Thyroid gland (tissue), 4 donors: Measurements from ENCODE around the gene KREMEN1. TPM values are rescaled to one million over a fixed set of nuclear protein-coding genes. Genes with fewer than 3 reads are reported as not detected.

Source experiments
- DNase-seq, 2 donors: peaks; one replicate each; pipeline ENCODE4 v3.0.0-alpha.2; 2019
- H3K27ac ChIP-seq, 3 donors: fragments of 200-600 bp; sonication (generic); 1 replicate in 2 of 3; 2 replicates in 1 of 3; pipeline ENCODE4 v1.5.1; 2016 to 2019; ENCODE audit warnings: mild to moderate bottlenecking in 1 of 3, moderate library complexity in 1 of 3
- H3K27me3 ChIP-seq: fragments of 200-600 bp; sonication (generic); one replicate; pipeline ENCODE4 v1.5.1; 2019
- H3K36me3 ChIP-seq, 2 donors: fragments of 200-600 bp; sonication (generic); one replicate each; pipeline ENCODE4 v1.5.1; 2016 to 2019
- H3K4me1 ChIP-seq, 2 donors: fragments of 200-600 bp; sonication (generic); one replicate each; pipeline ENCODE4 v1.5.1; 2017 to 2019
- H3K4me3 ChIP-seq, 3 donors: fragments of 200-600 bp; sonication (generic); replicated peaks in 1 of 3; 1 replicate in 2 of 3; 2 replicates in 1 of 3; pipeline ENCODE4 v1.5.1; 2016; ENCODE audit warnings: mild to moderate bottlenecking in 1 of 3
- H3K9me3 ChIP-seq: fragments of 200-600 bp; sonication (generic); one replicate; pipeline ENCODE4 v1.5.1; 2017
- POLR2A ChIP-seq, 2 donors: fragments of 450-650 bp; IDR thresholded peaks; one replicate each; pipeline ENCODE4 v1.6.1; 2017; ENCODE audit warnings: antibody characterized with exemption in 2 of 2, mild to moderate bottlenecking in 2 of 2, moderate library complexity in 1 of 2
- WGBS, 2 donors: methylation state at CpG; one replicate each; pipeline ENCODE4 v1.1.5; 2017; 5-methylcytosine and 5-hydroxymethylcytosine counted together
- intact Hi-C: fragments of 100-400 bp; cut with DNase I; formaldehyde crosslinking; loops from one replicate; pipeline ENCODE4 v1.15.1; 2023
- total RNA-seq, 4 donors: library from RNA; depleted of rRNA; stranded (reverse); fragments of >200 nt; gene quantifications; one replicate each; pipeline ENCODE4 v1.2.3, GENCODE V29; 2016
- TF ChIP-seq, protein P1 (sequence below), 6 experiments: fragments of 200-600 bp in 3 of 6; fragments of 450-650 bp in 3 of 6; sonication (generic) in 3 of 6; IDR thresholded peaks; one replicate each; pipeline ENCODE4 v1.5.1; 2016 to 2019; ENCODE audit warnings: antibody characterized with exemption in 6 of 6, mild to moderate bottlenecking in 2 of 6, inconsistent platforms in 1 of 6, moderate library complexity in 1 of 6

Gene KREMEN1
- total RNA-seq, 4 donors from 2014 or later = 18.1 to 27.1 (median 25.6) TPM

DNA sequence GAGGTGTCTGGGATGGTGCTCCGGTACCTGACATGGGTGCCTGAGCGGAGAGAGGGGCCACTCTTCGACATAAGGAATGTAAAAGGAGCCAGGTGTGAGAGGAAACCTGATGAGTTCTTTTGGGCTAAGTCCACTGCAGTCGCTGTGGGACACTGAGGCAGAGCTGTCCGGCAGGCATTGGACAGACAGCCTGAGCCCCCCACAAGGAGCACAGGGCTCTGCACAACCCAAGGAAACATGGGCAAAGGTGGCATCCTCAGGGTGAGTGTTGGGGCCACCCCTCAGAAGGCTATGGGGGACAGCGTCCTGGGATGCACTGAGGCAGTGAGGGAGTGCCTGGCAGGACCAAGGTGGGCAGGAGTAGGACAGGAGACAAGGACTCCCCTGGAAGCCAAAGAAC is 75.2 kb downstream of the KREMEN1 start:
- no peaks in the 10 kb centered on the region for H3K27me3 ChIP-seq
- intact Hi-C loops = no loop called here
- TF ChIP-seq, protein P1, sequence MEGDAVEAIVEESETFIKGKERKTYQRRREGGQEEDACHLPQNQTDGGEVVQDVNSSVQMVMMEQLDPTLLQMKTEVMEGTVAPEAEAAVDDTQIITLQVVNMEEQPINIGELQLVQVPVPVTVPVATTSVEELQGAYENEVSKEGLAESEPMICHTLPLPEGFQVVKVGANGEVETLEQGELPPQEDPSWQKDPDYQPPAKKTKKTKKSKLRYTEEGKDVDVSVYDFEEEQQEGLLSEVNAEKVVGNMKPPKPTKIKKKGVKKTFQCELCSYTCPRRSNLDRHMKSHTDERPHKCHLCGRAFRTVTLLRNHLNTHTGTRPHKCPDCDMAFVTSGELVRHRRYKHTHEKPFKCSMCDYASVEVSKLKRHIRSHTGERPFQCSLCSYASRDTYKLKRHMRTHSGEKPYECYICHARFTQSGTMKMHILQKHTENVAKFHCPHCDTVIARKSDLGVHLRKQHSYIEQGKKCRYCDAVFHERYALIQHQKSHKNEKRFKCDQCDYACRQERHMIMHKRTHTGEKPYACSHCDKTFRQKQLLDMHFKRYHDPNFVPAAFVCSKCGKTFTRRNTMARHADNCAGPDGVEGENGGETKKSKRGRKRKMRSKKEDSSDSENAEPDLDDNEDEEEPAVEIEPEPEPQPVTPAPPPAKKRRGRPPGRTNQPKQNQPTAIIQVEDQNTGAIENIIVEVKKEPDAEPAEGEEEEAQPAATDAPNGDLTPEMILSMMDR (IDR thresholded peaks at IDR 0.05) = no peak
- no peak for TF ChIP-seq POLR2A (IDR thresholded peaks at IDR 0.05)
- H3K9me3 ChIP-seq = no peaks in the 10 kb centered on the region
- H3K27ac ChIP-seq = no peak overlapping the region
- WGBS, 2 donors = 82 to 90% methylated on average over 6 of the region's 6 CpGs
- H3K36me3 ChIP-seq = peaks cover 4 to 7% of the 10 kb centered on the region in 2 donors
- no peak for DNase-seq
- H3K4me3 ChIP-seq = no peak overlapping the region
- peaks cover 17% of the 10 kb centered on the region in 2 donors for H3K4me1 ChIP-seq

- Histone ChIP-seq H3K36me3 (peaks cover 4 to 5% of the 10 kb centered on the region in 2 donors), H3K27ac (no peak overlapping the region), H3K4me1 (peaks cover 17% of the 10 kb centered on the region in 2 donors), H3K9me3 (no peaks in the 10 kb centered on the region), H3K27me3 (no peaks in the 10 kb centered on the region), H3K4me3 (no peak overlapping the region)
- 94% methylated on average over 10 of the region's 10 CpGs for WGBS, 2 donors
- TF ChIP-seq, protein P1 (IDR thresholded peaks at IDR 0.05) = no peak
- no peak for TF ChIP-seq POLR2A (IDR thresholded peaks at IDR 0.05)
- no peak for DNase-seq
- intact Hi-C loops = no loop called here
Observed at GRCh38 chr22:29148826-29149225, 76.0 kb downstream of the KREMEN1 start.

- intact Hi-C loops = loop anchor here (5.0 to 10.0 kb wide), 2 partner anchors 75 to 298 kb away; partner anchors contain the start of gene KREMEN1
- DNase-seq = peak; percentile 17
Observed at GRCh38 chr22:29149841-29150555, 77.2 kb downstream of the KREMEN1 start.

DNA sequence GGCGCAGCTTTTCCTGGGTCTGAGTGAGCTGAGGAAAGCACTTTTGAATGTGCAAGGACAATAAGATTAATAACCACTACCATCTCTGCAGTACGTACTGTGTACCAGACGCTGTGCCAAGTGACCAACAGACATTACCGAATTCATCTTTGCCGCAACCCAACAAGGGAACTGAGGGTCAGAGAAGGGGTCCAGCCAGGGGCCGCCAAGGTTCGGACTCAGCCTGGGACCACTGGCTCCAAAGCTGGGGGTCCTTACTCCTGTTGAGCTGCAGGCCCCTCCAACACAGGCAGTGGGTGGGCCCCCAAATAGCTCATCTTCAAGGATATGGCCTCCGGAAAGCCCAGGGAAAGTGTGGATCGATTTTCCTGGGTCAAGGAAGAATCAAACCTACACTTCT is 77.9 kb downstream of the KREMEN1 start:
- 92 to 97% methylated on average over 9 of the region's 9 CpGs for WGBS, 2 donors
- H3K27ac ChIP-seq = no peak overlapping the region
- DNase-seq = no peak
- H3K9me3 ChIP-seq = no peaks in the 10 kb centered on the region
- TF ChIP-seq, protein P1 (IDR thresholded peaks at IDR 0.05) = no peak
- no peak for TF ChIP-seq POLR2A (IDR thresholded peaks at IDR 0.05)
- intact Hi-C loops = loop anchor here (5.0 to 10.0 kb wide), 2 partner anchors 76 to 298 kb away; partner anchors contain the start of gene KREMEN1
- H3K4me3 ChIP-seq = no peak overlapping the region
- no peaks in the 10 kb centered on the region for H3K36me3 ChIP-seq
- H3K27me3 ChIP-seq = no peaks in the 10 kb centered on the region
- H3K4me1 ChIP-seq = peaks cover 21 to 27% of the 10 kb centered on the region in 2 donors

More at GRCh38 chr22:29149841-29150555, 77.2 kb downstream of the KREMEN1 start:
- Histone ChIP-seq H3K27me3 (no peaks in the 10 kb centered on the region), H3K4me1 (peaks cover 21 to 27% of the 10 kb centered on the region in 2 donors), H3K9me3 (no peaks in the 10 kb centered on the region), H3K36me3 (no peaks in the 10 kb centered on the region), H3K27ac (peak overlapping the region in 1 of 3 donors; percentile 37), H3K4me3 (no peak overlapping the region)
- TF ChIP-seq, protein P1 (IDR thresholded peaks at IDR 0.05) = no peak
- no peak for TF ChIP-seq POLR2A (IDR thresholded peaks at IDR 0.05)
- WGBS, 2 donors = 82 to 84% methylated on average over 16 of the region's 16 CpGs

DNA sequence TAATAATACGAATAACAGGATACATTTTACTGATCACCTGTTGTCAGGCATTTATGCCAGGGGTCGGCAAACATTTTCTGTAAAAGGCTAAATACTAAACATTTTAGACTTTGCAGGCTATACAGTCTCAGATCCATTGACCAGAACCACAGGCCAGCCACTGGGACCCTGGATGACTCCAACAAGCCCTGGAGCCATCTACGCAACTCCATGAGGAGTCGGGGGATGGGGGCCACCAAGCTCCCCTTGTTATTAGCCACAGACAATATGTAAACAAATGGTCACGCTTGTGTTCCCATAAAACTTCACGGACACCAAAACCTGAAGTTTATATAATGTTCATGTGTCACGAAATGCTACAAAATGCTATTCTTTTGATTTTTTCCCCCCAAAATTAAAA is 78.5 kb downstream of the KREMEN1 start:
- H3K36me3 ChIP-seq = no peaks in the 10 kb centered on the region
- H3K4me1 ChIP-seq = peaks cover 21 to 27% of the 10 kb centered on the region in 2 donors
- H3K27me3 ChIP-seq = no peaks in the 10 kb centered on the region
- no peak overlapping the region for H3K27ac ChIP-seq
- intact Hi-C loops = loop anchor here (5.0 to 10.0 kb wide), 2 partner anchors 77 to 299 kb away; partner anchors contain the start of gene KREMEN1
- no peak for DNase-seq
- no peaks in the 10 kb centered on the region for H3K9me3 ChIP-seq
- no peak overlapping the region for H3K4me3 ChIP-seq
- TF ChIP-seq POLR2A (IDR thresholded peaks at IDR 0.05) = no peak
- TF ChIP-seq, protein P1 (IDR thresholded peaks at IDR 0.05) = no peak
- WGBS, 2 donors = 95 to 99% methylated on average over 7 of the region's 7 CpGs
